HG02938 (cell line): ENCODE results near the gene ARID1B.

Experiments
- ATAC-seq: cut with Tn5 transposase; IDR thresholded peaks from one replicate; pipeline ENCODE4 v1.9.1; 2021; ENCODE audit warnings: mild to moderate bottlenecking, moderate library complexity; ENCODE audit not compliant: unreplicated experiment

ARID1B gene

GRCh38 chr6:156954816-156955215 is 177.6 kb downstream of the ARID1B start:
- ATAC-seq, result no peak

DNA sequence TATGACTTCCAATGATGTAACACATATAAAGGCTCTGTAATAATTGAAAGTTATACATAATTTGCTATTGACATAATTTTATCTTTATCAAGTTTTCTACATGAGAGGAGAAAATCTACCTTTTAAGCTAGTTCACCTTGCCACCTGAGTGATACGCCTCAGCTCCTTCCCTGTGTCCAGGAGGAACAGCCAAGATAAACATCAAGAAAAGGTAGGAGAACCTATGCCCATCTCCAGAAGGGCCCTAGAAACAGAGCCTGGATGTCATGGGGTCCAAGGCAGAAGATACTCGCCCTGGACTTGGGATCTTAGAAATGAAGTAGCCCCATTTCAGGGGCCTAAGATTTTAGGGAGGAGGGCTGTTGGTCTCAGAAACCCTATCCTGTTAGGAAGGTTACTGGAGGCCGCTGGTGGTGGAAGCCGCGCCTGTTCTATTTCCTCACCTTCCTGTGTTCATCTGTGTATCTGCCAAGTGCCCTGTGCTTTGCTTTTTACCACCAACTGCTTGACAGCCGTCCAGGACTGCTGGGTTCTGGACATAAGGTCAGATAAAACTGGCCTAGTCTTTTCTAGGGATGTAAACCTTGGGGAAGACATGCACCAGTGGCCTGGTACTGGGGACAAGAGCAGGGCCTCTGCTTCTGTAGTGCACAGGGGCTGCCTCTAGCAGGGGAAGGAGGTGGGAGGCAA is 178.5 kb downstream of the ARID1B start:
- no peak for ATAC-seq

DNA sequence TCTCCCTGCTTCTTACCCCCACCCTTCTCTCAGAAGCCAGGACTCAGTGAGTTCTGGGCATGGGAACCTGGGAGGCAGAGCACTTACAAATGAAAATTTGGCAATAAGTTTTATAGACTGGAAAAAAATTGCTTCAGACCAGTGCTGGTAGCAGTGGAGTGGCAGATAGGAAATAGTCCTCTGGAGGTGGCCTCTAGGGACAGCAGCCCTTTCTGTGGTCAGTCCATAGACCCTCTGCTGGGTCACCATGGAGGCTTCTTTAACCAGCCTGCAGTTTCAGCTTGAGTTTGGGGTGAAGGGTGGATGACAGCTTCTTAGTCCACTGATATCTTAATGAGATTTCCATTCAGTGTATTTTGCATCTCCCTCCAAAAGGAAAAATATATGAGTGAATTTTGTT is 179.1 kb downstream of the ARID1B start:
- no peak for ATAC-seq

GRCh38 chr6:156957931-156958547 is 180.9 kb downstream of the ARID1B start:
- ATAC-seq, result peak; percentile 66

GRCh38 chr6:156960525-156960924 is 183.3 kb downstream of the ARID1B start:
- no peak for ATAC-seq

DNA sequence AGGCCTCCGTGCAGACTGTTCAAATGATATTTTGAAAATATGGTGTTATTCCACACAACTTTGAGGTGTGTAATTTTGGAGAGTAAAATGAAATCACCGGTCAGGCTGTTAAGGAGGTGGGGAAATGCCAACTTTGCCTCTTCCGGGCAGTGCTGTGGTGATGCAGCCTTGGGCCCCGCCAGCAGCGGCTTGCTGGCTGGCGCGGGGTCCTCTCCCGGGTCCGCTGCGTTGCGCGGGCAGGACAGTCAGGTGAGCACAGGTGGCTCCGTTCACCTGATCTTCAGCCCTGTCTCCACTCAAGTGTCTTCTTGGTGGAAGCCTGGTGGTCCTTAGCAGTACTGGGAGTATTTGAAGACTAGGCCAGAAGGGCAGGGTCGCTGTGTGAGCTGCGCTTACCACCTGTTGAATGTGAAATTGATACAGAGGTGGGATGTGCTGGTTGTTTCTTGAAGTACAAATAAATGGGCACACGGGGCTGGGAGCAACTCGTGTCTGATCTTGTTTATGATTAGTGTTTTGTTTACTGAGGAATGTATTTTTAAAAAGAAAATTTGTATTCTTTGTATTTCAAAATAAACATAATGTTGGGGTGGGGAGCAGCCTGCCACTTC is 184.2 kb downstream of the ARID1B start:
- ATAC-seq, result no peak

GRCh38 chr6:156963712-156964700 is 186.8 kb downstream of the ARID1B start:
- ATAC-seq, result peak; percentile 45

- ATAC-seq, result no peak
These were observed 190.7 kb downstream of the ARID1B start for GRCh38 chr6:156967852-156968251.

DNA sequence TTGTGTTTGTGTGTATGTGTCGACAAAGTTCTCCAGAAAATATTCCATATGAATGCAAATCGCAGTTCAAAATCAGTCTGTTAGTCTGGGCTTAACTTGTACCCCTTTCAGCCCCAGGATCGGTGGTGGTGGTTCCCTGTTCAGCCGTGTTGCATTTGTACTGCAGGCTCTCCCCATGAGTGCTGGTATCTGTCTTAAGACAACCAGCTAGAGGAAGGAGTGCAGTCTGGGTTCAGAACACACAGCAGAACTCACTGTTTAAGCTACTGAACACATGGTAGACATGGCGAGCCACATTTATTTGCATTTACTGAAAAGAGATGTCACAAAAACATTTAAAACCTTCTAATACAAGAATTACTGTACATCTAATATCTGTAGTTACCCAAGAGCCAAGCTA is 192.1 kb downstream of the ARID1B start:
- ATAC-seq, result no peak

DNA sequence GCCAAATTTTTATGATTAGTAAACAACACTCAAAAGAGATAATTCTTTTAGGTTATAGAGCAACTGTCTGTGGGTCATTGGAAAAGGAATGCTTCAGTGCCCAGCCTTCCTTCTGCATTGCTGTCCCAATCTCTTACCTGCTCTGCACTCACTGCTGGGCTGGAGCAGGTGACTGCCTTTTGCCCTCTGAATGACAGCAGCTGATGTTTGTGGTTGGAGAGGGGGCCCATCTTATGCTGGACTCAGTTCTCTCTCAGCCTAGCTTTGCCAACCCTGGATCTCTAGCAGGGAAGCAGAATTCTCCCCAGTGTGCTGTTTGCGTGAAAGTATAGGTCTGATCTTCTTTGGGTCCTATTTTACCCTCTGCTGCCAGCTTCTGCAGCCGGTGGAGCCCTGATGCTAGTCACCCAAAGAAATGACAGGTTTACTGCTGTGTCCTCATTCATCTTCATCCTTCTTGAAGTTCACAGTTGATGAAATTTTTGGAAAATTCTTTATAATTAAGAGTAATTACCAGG is 193.5 kb downstream of the ARID1B start:
- no peak for ATAC-seq

GRCh38 chr6:156971153-156971885 is 194.1 kb downstream of the ARID1B start:
- no peak for ATAC-seq

- ATAC-seq, result no peak
These were observed 195.0 kb downstream of the ARID1B start for GRCh38 chr6:156972145-156972544.

- ATAC-seq, result no peak
These were observed 197.7 kb downstream of the ARID1B start for GRCh38 chr6:156974830-156975261.

DNA sequence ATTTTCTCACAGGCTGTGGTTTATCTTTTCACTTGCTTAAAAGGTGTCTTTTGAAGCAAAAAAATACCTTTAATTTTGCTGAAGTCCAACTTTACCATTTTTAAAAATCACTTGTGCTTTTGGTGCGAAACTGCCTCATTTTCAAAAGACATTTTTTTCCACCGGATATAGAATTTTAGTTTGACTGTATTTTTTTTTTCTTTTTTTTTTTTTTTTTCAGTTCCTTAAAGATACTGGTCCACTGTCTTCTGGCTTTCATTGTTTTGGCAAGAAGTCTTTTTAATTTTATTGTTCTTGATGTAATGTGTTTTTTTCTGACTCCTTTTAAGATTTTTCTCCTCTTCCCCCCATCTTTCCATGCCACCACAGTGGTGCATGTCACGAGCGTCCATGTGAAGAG is 198.2 kb downstream of the ARID1B start:
- ATAC-seq, result no peak

DNA sequence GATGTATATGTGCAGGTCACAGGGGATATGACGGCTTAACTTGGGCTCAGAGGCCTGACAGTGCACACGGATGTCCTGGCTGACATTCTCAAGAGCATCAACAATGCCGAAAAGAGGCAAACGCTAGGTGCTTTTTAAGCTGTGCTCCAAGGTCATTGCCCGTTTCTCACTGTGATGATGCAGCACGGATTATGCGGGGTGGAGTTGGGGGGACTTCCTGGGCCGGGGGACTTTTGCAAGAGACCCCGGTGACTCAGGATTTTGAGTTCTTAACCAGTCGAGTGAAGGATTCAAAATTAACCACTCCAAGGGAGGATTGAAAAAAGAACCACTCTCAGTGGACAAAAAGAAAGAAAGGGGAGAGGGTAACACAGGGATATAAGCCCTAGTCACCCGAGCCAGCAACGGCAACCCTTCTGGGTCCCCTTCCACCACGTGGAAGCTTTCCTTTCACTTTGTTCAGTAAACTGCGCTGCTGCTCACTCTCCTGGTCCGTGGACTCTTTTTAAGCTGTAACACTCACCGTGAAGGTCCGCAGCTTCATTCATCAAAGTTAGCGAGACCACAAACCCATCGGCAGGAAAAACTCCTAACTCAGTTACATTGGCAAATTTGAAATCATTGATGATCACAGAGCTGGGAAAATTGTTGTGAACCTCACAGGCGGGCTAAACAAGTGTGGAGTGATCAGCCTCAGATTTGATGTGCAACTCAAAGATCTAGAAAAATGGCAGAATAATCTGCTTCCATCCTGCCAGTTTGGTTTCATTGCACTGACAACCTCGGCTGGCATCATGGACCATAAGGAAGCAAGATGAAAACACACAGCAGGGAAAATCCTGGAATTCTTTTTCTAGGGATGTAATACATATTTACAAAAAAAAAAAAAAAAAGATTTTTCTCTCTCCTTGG is 199.3 kb downstream of the ARID1B start:
- ATAC-seq, result no peak

GRCh38 chr6:156977527-156978291 is 200.5 kb downstream of the ARID1B start:
- no peak for ATAC-seq

DNA sequence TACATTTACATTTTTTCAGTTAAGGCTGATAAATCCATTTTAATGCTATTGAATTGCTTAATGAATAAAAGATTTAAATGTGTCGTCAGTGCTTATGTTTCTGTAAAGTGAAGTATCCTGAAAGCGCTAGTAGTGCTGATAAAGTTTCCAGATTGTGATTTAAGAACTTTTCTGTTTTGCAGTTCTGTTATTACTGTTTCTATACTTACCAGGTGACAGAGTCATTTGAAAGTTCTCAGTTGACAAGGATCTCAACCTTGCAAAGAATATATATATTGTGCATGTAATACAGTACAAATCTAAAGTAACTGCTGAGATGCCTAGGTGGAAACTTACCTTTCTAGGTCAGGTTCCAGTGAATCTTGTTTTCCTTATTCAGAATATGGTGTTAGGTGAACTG is 201.8 kb downstream of the ARID1B start:
- ATAC-seq, result peak; percentile 58

DNA sequence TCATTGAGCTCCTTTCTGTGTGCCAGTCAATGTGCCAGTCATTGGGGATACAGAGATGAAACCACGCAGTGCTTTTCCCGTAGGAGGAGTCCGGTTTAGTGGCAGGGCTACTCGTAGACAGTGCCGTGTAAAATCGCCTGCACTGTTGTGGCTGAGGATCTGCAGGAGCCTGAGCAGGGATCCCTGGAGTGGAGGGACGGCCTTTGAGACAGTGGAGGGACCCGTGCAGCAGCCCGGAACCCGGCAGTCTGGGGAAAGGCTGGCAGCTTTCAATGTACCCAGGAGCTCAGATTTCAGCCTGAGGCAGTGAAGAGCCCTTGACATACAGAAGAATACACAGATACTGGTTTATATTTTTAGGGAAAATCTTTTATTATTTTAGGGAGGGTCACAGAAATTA is 203.3 kb downstream of the ARID1B start:
- no peak for ATAC-seq
